IPS-11a (cell line): ENCODE measurements around the gene TBC1D10A.

ENCODE experiments used
- H3K4me3 ChIP-seq: one replicate; pipeline ENCODE4 v1.5.1; 2013; ENCODE audit warnings: low read depth, low read length, control low read depth

TBC1D10A gene

GRCh38 chr22:30326706-30327362 is at the start of gene TBC1D10A:
TBC1D10A (minus strand) TSS chr22:30326941; CDS start chr22:30326881, 60 bp downstream.
- H3K4me3 ChIP-seq, result peak within 1 kb of the TSS; percentile 63

- H3K4me3 ChIP-seq, result no peak overlapping the region
Observed at GRCh38 chr22:30375312-30375849, 48.6 kb upstream of the TBC1D10A start.

DNA sequence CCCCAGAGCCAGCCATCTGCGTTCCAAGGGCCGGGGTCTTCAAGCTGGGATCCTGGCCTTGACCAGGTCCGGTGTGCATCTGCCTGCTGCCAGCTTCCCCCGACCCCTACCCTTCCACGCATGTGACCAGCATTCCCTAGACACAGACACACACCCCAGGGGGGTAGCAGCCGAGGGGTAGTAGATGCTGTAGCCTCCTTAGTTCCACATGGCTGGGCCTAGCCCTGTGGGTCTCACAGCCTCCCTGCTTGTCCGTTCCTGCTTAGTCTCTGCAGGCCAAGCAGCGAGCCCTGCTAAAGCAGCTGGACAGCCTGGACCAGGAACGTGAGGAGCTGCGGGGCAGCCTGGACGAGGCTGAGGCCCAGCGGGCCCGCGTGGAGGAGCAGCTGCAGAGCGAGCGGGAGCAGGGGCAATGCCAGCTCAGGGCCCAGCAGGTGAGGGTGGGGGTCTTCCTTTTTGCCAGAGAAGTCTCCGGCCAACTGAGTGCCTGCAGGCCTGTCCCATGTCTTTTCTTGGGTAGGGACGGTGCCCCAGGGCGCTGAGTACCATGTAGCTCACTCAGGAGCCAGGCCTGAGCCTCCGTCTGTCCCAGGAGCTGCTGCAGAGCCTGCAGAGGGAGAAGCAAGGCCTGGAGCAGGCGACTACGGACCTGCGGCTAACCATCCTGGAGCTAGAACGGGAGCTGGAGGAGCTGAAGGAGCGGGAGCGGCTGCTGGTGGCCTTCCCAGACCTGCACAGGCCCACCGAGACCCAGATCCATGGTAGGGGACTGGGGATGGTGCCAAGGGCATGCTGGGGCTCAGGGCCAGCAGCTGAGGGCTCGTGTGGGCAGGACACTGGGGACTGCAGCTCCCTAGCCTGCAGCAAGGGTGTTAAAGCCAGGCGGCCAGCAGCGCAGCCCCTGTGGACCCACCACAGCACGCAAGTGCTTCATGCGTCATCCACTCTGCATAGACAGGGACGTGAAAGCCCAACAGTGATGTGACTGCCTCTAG is 46.9 kb upstream of the TBC1D10A start:
- H3K4me3 ChIP-seq, result no peak overlapping the region

DNA sequence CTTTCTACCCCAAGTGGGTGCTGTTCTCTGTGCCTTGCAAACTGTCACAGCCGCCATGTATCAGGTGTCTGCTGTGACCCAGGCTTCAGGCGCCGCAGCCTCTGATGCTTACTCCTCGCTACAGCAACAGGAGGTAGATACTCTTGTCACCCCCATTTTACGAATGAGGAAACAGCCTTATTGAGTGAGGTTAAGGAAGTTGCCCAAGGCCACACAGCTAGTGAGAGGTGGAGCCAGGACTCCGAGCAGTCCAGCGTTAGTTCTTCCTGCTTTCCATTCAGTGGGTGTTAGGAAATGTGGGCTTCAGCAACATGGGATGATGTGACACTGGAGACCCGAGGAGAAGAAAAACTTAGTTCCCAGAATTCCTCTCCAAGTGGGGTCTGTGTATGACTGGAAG is 46.2 kb upstream of the TBC1D10A start:
- no peak overlapping the region for H3K4me3 ChIP-seq

GRCh38 chr22:30371981-30372380 is 45.2 kb upstream of the TBC1D10A start:
- H3K4me3 ChIP-seq, result no peak overlapping the region

DNA sequence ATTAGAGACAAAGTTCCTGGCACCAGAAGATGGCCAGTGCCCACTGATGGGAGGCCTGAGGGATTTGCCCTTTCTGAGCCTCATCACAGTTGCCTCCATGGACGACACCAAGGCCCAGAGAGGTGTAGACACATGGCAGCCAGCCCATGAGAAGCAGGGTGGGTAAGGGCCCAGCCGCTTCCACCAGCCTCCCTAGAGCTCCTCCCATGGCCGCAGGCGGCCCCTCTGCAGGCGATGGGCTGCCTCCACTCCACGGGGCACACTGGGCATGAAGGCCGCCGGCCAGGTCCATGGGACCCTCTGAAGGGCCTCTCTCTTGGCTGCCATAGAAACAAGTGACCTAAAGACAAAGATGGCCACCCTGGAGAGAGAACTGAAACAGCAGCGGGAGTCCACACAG is 44.6 kb upstream of the TBC1D10A start:
- no peak overlapping the region for H3K4me3 ChIP-seq

DNA sequence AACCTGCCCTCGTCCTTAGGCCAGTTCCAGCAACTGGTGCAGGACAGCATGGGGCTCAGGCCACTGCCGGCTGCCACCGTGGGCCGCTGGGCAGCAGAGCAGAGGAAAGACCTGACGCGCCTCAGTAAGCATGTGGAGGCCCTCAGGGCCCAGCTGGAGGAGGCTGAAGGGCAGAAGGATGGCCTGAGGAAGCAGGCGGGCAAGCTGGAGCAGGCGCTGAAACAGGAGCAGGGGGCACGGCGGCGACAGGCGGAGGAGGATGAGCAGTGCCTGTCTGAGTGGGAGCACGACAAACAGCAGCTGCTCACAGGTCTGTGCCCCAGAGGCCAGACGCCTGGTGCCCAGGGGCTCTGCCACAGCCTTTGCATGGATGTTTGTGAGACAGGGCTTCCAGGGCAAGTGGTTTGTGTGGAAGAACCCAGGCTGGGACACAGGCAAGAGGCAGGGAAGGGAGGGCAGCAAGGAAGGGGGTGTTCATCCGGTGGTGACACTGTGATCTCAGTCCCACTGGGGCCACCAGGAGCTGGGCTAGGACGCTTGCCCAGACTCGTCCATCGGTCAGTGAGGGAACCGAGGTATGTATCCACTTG is 44.0 kb upstream of the TBC1D10A start:
- H3K4me3 ChIP-seq, result no peak overlapping the region

DNA sequence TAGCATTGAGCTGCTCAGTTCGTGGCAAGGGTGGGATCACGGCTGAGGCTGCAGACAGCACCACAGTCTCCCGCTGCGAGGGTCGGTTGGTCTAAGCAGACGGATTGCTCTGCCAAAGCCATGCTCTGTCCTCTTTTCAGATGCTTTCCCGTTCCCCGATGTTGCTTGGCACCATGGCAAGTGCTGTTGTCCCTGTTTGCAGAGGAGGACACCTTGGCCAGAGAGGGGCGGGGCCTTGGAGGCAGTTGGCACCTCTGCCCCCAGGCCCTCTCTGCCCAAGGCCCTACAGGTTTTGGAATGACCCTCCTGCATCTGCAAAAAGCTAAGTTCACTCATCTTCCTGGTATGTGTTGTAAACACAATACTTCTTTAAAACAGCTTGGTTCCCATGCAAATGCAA is 41.7 kb upstream of the TBC1D10A start:
- H3K4me3 ChIP-seq, result no peak overlapping the region

- H3K4me3 ChIP-seq, result no peak overlapping the region
Observed at GRCh38 chr22:30365891-30366290, 39.1 kb upstream of the TBC1D10A start.

DNA sequence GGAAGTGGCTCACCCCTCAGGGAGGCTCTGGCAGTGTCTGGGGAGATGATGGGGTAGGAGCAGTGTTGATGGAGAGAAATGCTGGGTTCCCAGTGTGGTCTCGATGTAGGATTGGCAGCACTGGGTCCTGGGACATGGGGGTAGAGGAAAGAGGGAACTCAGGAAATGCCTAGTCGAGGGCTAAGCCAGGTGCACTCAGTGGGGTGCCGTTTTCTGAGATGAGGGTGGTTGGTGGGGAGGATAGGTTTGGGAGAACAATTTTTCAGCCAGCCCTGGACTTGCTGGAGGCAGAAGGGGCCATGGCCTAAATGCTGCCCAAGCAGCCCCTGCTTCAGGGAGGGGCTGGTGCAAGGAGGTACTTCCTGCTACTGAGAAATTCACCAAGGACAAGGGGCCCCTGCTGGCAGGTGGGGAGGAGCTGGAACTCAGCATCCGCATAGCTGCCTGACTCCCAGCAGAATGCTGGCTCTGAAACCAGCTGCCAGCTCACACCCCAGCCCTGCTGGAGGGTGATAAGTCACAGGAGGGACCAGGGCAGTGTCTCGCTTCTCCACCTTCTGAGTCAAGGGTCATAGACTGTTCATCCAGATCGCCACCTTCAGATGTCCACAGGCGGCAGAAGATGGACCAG is 36.0 kb upstream of the TBC1D10A start:
- no peak overlapping the region for H3K4me3 ChIP-seq

DNA sequence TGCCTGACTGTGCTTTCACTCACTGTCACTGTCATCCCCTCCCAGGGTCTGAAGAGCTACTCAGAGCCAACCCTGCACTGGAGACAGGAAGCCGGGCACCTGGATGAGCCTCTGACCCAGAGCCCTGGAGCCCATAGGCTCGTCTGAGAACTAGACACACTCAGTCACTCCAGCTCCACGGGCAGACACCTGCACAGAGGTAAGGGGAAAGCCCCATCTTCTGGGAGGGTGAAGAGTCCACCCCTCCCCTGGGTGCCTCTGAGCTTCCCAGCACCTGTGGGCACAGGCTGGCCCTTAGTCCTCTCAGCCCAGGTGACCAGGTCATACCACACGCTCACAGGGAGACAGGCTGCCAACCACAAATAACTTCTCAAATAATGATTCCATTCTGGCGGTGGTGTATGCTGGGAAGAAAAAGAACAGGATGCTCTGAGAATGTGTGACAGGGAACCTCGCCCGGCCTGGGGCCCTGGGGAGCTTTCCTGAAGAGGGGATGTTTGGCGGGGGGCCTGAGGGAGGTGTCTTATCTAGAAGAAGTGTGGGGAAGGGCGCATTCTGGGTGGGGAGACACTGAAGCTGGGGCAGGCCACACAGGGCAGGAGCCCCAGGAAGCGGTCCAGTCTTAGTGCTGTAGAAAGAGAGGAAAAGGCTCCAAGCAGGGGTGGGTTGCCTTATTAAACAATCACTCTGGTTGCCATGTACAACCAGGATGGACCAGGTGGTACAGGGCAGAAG is 35.3 kb upstream of the TBC1D10A start:
- H3K4me3 ChIP-seq, result no peak overlapping the region

DNA sequence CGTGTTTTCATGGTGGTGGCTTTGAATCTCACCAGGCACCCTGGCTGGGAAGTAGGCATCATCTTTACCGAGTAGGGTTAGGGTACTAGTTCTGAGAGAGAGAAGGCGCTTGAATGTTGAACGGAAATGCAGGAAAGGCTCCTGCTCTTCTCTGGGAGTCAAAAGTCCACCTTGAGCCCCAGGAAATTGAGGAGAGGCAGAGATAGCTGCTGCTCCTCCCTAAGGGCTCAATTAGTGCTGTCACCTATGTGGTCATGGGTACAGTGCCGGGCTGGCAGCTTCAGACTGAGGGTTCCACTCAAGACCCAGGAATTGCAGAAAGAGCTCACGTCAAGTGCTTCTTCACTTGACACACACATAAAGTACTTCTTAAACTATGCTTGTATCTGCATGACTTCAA is 31.8 kb upstream of the TBC1D10A start:
- H3K4me3 ChIP-seq, result no peak overlapping the region

GRCh38 chr22:30357650-30358215 is 31.0 kb upstream of the TBC1D10A start:
- H3K4me3 ChIP-seq, result peak overlapping the region; percentile 90

- peak overlapping the region; percentile 90 for H3K4me3 ChIP-seq
Observed at GRCh38 chr22:30357236-30357570, 30.5 kb upstream of the TBC1D10A start.

DNA sequence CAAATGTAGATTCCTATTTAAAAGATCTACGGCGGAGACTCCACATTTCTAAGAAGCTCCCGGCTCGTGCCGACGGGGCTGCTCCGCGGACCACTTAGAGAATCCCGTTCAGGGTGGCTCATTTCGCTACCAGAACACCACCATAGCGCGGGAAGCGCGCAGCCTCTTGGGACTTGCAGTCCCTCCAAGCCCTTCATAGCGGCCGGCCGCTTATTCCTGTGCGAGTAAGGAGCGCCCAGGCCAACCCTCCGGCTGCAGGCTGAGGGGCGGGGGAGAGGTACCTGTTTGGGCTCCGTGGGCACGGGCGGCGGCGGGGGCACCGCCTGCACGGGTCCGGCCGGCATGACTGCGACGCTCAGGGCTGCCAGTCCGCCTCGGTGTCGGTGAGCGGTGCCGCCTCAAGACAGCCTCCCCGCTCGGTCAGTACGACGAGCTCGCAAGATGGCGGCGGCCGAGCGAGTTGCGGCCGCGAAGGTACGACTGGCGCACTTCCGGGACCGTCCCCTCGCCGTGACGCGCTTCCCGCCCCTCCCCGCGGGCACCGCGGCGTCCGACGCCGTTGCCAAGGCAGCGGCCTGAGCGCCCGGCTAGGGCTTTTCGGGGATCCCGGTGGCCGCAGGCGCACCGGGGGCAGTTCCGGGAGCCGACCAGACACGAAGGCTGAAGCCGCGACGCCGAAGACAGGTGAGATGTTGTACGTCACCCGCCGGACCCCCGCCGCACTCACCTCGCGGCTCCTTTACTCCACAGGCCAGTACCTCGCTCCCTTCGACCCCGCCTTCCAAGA is 29.9 kb upstream of the TBC1D10A start, which contains the start of the genes CCDC157 and SF3A1:
Gene CCDC157 (plus strand): TSS at position 559 of the 787 bp plus-strand sequence. CDS start 8,994 bp downstream, outside the sequence.
Gene SF3A1 (minus strand): TSS at position 446 of the 787 bp plus-strand sequence. CDS start 102 bp downstream, at position 344.
- H3K4me3 ChIP-seq, result peak within 1 kb of the TSS; percentile 90

DNA sequence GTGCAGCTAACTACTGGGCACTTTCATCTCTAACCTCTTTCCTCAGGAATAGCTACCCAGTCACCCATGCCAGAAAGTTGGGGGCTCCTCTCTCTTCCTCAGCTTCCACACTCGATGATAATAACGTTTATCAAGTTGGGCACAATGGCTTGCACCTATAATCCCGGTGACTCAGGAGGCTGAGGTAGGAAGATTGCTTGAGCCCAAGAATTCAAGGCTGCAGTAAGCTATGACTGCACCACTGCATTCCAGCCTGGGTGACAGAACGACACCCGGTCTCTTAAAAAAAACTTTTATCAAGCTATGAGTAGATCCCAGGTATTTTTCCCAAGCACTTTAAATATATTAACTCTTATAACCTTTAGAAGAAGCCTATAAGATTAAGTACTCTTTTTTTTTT is 27.9 kb upstream of the TBC1D10A start:
- no peak overlapping the region for H3K4me3 ChIP-seq

DNA sequence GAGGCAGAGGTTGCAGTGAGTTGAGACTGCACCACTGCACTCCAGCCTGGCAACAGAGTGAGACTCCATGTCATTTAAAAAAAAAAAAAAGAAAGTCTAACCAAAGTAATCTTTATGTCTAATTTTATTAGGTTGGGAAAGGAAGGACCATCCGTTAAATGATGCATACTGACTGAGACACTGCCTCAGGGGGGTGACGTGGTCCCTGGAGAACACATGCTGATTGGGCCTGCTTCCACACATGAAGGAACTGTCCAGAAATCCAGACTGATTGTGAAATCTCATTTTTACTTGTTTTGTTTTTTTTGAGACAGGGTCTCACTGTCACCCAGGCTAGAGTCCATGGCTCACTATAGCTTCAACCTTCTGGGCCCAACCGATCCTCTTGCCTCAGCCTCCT is 24.5 kb upstream of the TBC1D10A start:
- no peak overlapping the region for H3K4me3 ChIP-seq

DNA sequence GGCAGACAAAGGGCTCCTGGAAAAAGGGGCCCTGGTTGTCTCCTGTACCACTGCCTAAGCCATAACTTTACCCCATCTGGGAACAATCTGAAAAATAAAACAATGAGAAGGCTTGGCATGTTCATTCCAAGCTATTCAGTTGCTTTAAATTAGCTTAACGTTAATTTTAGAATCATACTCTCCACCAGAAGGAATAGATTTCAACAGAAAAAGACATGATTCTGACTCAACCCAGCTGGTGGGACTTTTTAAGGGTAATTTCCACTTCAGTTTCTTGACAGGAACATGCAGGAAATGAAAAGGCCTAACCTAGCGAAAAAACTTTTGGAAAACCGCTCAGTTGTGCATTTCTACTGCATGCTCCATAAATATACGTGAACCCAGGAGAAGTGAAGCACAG is 22.1 kb upstream of the TBC1D10A start:
- no peak overlapping the region for H3K4me3 ChIP-seq

DNA sequence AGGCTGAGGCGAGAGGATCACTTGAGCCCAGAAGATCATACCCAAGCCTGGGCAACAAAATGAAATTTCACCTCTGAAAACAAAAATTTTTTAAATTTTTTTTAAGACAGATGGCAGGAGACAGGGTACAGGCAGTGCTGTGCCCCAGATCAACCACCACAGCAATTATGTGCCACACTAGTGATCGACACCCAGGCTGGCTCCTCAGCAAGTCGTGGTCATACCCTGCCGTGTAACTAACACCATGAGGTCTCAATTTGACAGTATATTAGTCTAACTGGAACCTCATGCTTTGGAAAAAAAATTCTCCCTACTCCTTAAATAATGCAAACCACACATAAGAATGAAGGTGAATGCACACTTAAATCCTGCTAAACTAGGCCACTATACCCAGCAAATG is 21.7 kb upstream of the TBC1D10A start:
- no peak overlapping the region for H3K4me3 ChIP-seq
